ENCODE results near the gene C16orf87.
"Not testable (repeated sequence)": the region's sequence is repeated elsewhere in the genome, so short reads cannot be mapped to it uniquely, and the experiment has no call there.

The C16orf87 gene

GRCh38 chr16:46873201-46873600 is 42.2 kb upstream of the C16orf87 start:
- Histone ChIP-seq H3K4me1 (ENCODE audit: control insufficient read depth, insufficient read depth, low read length) (no peaks in the 10 kb centered on the region), H3K36me3 (ENCODE audit: control insufficient read depth in 2 of 2, insufficient read depth in 1 of 2, low read length in 2 of 2) (no peaks in the 10 kb centered on the region; a peak in 1 of 3 replicates), H3K27ac (ENCODE audit: extremely low read depth, low read depth, low read length) (no peak overlapping the region), H3K4me3 (ENCODE audit: low read depth, low read length) (no peak overlapping the region), H3K9me3 (ENCODE audit: control insufficient read depth, insufficient read depth, low read depth, low read length) (no peaks in the 10 kb centered on the region)
- TF ChIP-seq ZNF280C (tag by site-specific recombination; IDR thresholded peaks at IDR 0.05) (no peak), KLF7 (tag by site-specific recombination; IDR thresholded peaks at IDR 0.05; ENCODE audit: borderline replicate concordance) (no peak), ZBTB6 (tag by site-specific recombination; IDR thresholded peaks at IDR 0.05) (no peak), ZNF513 (tag by site-specific recombination; IDR thresholded peaks at IDR 0.05) (no peak), ZNF16 (tag by site-specific recombination; IDR thresholded peaks at IDR 0.05; ENCODE audit: low read depth) (no peak), YY2 (tag by site-specific recombination; IDR thresholded peaks at IDR 0.05) (no peak)
- ChIA-PET POLR2A (interaction anchor here (0.9 kb wide), 1 partner anchor 11 kb away, joined by 3 read pairs; the partner anchor contains the start of gene GPT2), CTCF (interaction anchor here (0.6 to 1.1 kb wide), 3 partner anchors 15 to 72 kb away, joined by 3 read pairs; no protein-coding TSS in a partner anchor)

GRCh38 chr16:46871597-46871996 is 40.6 kb upstream of the C16orf87 start:
- TF ChIP-seq ZNF138 (tag by site-specific recombination; IDR thresholded peaks at IDR 0.05; ENCODE audit: borderline replicate concordance) (no peak), ZNF624 (tag by site-specific recombination; IDR thresholded peaks at IDR 0.05) (no peak), ZNF596 (tag by site-specific recombination; IDR thresholded peaks at IDR 0.05) (no peak), ZNF621 (tag by site-specific recombination; IDR thresholded peaks at IDR 0.05) (no peak), ZNF18 (tag by site-specific recombination; IDR thresholded peaks at IDR 0.05) (no peak), ZNF423 (tag by site-specific recombination; IDR thresholded peaks at IDR 0.05) (no peak), PRDM10 (tag by site-specific recombination; IDR thresholded peaks at IDR 0.05) (no peak)
- no peaks in the 10 kb centered on the region for H3K4me1 ChIP-seq (ENCODE audit: control insufficient read depth, insufficient read depth, low read length)
- ChIA-PET POLR2A (no interaction called here), CTCF (no interaction called here)
- H3K36me3 ChIP-seq (ENCODE audit: control insufficient read depth in 2 of 2, insufficient read depth in 1 of 2, low read length in 2 of 2) = no peaks in the 10 kb centered on the region; a peak in 1 of 3 replicates
- no peak overlapping the region for H3K4me3 ChIP-seq (ENCODE audit: low read depth, low read length)
- no peaks in the 10 kb centered on the region for H3K9me3 ChIP-seq (ENCODE audit: control insufficient read depth, insufficient read depth, low read depth, low read length)
- no peak overlapping the region for H3K27ac ChIP-seq (ENCODE audit: extremely low read depth, low read depth, low read length)

GRCh38 chr16:46868891-46869290 is 37.9 kb upstream of the C16orf87 start:
- POLR2A ChIA-PET; H3K36me3 ChIP-seq (ENCODE audit: control insufficient read depth in 2 of 2, insufficient read depth in 1 of 2, low read length in 2 of 2); H3K4me3 ChIP-seq (ENCODE audit: low read depth, low read length); H3K4me1 ChIP-seq (ENCODE audit: control insufficient read depth, insufficient read depth, low read length); CTCF ChIA-PET; H3K9me3 ChIP-seq (ENCODE audit: control insufficient read depth, insufficient read depth, low read depth, low read length); H3K27ac ChIP-seq (ENCODE audit: extremely low read depth, low read depth, low read length): not testable (repeated sequence)

All from HEK293 (cell line).